ENCODE results near the gene PIGN.
"Not testable (repeated sequence)": the region's sequence is repeated elsewhere in the genome, so short reads cannot be mapped to it uniquely, and the experiment has no call there.

Gene PIGN

DNA sequence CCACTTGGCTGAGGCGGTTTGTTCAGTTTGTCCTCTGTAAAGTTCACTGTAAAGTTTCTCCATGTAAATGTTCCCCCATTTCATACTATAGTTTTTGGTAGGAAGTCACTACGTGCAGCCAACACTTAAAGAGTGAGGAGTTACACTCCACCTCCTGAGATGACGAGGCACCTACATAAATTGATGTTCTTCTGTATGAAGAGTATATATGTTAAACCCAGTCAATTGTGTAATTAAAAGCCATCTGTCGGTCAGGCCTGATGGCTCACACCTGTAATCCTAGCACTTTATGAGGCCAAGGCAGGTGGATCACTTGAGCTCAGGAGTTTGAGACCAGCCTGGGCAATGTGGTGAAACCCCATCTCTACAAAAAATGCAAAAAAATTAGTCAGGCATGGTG, 7.6 kb downstream of the PIGN start:
- DNase-seq (ENCODE audit: low read depth in 2 of 2) = no peak

- no peak for DNase-seq (ENCODE audit: low read depth in 2 of 2)
These were observed 9.6 kb downstream of the PIGN start for GRCh38 chr18:62177271-62177670.

GRCh38 chr18:62175521-62175920, 11.3 kb downstream of the PIGN start:
- DNase-seq (ENCODE audit: low read depth in 2 of 2) = no peak

DNA sequence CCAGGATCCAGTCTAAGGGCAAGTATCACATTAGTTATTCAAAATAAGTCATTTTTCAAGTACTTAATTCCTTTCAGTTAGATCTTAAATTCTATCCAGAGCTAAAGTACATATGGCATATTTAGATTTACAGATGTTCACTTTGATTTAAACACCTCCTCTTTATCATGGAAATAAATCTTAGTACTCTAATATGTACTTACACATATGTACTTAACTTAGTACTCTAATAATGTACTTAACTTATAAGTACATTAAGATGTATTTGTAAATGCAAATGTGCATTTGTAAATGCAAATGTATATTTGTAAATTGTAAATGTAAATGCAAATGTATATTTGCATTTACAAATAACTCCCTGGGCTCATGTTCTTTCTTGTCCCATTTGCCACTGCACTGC, 14.6 kb downstream of the PIGN start:
- no peak for DNase-seq (ENCODE audit: low read depth in 2 of 2)

- no peak for DNase-seq (ENCODE audit: low read depth in 2 of 2)
These were observed 16.0 kb downstream of the PIGN start for GRCh38 chr18:62170857-62171256.

- DNase-seq (ENCODE audit: low read depth in 2 of 2) = not testable (repeated sequence)
These were observed 20.3 kb downstream of the PIGN start for GRCh38 chr18:62166524-62166923.

DNA sequence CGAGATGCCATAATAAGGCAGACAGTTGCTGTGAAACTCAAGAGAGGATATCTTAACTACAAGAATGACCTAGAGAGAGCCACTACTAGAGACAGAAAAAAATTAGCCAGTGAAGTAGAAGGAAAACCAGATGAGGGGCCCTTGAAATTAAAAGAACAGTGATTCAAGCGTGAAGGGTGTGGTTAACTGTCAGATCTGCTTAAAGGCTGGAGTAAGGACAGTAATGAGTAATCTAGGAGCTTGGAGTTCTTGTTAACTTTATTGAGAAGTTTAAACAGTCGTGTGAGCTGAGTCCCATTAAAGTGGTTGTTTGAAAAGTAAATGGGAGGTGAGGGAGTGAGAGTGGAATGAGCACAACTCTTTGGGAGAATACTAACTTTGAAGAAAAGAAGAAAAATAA, 21.3 kb downstream of the PIGN start:
- DNase-seq (ENCODE audit: low read depth in 2 of 2) = no peak

GRCh38 chr18:62164855-62165487, 21.9 kb downstream of the PIGN start:
- no peak for DNase-seq (ENCODE audit: low read depth in 2 of 2)

- DNase-seq (ENCODE audit: low read depth in 2 of 2) = no peak
These were observed 22.5 kb downstream of the PIGN start for GRCh38 chr18:62164310-62164709.

DNA sequence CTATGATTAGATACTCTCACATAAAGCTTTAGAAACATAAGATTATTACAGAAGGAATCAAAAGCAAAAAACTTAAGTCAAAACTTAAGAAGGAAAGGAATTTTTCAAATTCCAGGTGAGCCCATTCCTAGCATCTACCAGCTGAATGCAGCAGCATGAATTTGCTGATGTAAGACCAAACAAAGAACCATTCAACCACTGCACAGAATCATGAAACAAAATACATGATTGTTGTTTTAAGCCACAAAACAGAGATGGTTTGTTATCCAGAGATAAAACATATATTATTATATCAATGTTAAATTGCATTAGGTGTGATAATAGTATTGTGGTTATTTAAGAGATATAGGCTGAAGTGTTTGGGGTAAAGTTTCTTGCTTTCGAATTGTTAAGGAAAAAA, 29.0 kb downstream of the PIGN start:
- no peak for DNase-seq (ENCODE audit: low read depth in 2 of 2)

DNA sequence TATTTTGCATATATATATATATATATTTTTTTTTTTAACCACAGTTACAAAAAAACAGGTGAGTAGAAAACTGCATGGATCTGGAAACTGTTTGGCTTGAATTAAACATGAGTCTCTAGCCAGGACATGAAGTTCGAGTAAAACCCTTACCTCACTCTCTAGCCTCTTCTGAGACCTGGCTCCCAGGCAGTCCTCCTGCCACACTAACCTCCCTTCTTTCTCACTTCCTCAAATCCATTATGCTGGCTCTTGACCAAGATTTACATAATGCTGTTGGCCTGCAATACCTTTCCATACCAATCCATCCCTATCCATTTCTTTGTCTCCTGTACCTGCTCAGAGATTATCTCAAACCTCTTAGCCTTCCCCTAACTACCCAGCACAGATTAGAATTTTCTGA, 34.0 kb downstream of the PIGN start:
- no peak for DNase-seq (ENCODE audit: low read depth in 2 of 2)

DNA sequence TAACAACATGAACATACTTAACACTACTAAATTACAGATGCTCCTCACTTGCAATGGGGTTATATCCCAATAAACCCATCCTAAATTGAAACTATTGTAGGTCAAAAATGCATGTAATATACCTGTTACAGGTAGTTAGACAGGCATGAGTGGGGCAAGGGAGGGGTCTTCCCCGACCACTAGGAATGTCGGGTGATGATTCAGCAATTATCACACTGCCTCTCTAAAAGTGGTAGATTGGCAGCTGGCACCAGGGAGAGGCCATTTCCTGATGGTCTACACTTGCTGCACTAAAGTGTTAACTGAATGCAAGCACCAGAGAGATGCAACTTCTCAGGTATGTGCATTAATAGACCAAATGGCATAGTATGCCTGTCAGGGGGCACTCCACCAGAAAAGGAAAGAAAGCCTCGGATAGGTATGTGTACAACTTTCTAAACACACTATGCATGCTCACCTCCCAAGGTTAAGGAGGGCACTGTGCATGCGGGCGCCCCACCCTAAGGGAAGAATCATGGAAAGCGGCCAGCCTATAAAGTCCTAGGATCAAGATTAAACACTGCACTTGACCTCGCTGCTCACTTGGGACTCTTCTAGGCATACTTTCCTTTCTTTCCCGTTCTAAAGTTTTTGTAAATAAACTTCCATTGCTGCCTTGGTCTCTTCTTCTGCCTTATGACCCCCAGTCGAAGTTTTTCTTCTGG, 35.6 kb downstream of the PIGN start:
- no peak for DNase-seq (ENCODE audit: low read depth in 2 of 2)

DNA sequence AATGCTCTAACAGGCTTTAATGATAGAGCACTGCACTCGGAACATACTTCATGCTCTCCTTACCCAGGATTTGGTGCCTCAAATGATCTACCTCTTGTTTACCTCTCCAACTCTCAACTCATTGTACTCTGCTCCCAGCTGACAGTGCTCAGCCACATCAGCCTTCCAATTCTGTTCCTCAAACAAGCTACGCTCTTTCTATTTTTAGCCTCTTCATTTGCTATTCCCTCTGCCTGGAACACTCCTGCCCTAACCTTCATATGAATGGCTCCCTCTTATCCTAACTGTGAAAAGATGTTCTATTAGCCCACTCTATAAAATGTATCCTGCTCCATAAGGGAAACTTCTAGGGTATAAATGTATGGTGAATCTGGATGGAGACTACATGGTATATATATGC, 42.5 kb downstream of the PIGN start:
- DNase-seq (ENCODE audit: low read depth in 2 of 2) = no peak

- DNase-seq (ENCODE audit: low read depth in 2 of 2) = no peak
These were observed 46.6 kb downstream of the PIGN start for GRCh38 chr18:62140259-62140658.

- no peak for DNase-seq (ENCODE audit: low read depth in 2 of 2)
These were observed 48.2 kb downstream of the PIGN start for GRCh38 chr18:62138461-62139235.

- peak; percentile 17 to 25 for DNase-seq (ENCODE audit: low read depth in 2 of 2)
These were observed 55.5 kb downstream of the PIGN start for GRCh38 chr18:62131301-62131909.

DNA sequence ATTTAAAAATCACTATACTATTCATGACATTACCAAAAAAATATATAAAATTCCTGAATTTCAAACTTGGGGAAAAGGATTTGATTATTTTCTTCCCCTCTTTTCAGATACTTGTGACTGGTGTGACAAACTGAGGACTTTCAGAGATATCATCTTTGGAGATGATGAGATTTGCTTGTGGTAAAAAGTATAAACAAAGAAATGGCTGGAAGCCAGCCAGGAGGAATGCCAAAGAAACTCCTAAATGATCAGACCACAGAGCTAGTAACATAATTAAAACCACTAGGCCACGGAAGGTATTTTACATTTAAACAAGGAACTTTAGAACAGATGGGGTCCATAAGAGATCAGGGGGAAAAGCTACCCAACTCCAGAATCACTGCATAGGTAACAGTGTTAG, 58.7 kb downstream of the PIGN start:
- no peak for DNase-seq (ENCODE audit: low read depth in 2 of 2)

- DNase-seq (ENCODE audit: low read depth in 2 of 2) = no peak
These were observed 60.1 kb downstream of the PIGN start for GRCh38 chr18:62126737-62127136.

- DNase-seq (ENCODE audit: low read depth in 2 of 2) = no peak
These were observed 61.2 kb downstream of the PIGN start for GRCh38 chr18:62125702-62126101.

- DNase-seq (ENCODE audit: low read depth in 2 of 2) = no peak
These were observed 64.5 kb downstream of the PIGN start for GRCh38 chr18:62122330-62122729.

- DNase-seq (ENCODE audit: low read depth in 2 of 2) = no peak
These were observed 67.0 kb downstream of the PIGN start for GRCh38 chr18:62119884-62120283.

DNA sequence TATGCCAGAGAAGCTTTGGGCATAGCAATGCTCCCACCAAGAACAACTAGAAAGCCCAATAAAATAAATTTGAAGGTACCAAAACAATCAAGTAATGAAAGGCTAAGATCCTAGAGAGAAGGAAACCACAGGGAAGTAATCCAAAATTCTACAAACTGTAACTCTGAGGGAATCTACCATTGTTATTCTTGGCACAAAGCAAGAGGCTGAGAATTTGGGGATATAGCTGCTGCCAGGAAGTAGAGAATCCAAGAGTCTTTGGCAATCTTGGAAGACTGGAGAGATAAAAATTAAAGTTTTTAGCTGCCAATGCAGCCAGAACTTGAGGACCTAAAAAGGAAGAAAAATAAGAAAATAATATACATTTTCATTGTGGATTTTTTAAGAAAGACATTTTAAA, 68.5 kb downstream of the PIGN start:
- no peak for DNase-seq (ENCODE audit: low read depth in 2 of 2)

DNA sequence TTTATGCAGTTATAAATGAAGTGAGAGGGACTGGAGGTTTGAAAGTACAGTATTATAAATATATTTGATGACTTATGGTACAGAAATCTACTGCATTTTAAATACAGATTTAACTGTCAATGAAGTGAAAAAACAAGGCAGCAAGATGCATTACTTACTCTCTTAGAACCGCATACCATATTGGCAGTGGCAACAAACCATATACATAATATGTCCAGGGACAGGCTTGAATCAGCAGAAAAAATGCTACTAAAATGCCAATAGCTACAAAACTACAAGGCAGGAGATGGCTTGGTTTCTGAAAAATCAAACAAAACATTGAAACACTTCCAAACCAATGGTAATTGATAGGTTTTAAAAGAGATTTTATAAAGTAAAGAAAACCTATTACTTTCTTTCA, 77.2 kb downstream of the PIGN start:
- DNase-seq (ENCODE audit: low read depth in 2 of 2) = no peak
